Measurements from ENCODE around the gene MAPK10.

- TF ChIP-seq REST (IDR thresholded peaks at IDR 0.05; ENCODE audit: low read depth) (no peak), RAD21 (IDR thresholded peaks at IDR 0.05; ENCODE audit: low read depth) (no peak), EGR1 (IDR thresholded peaks at IDR 0.05) (no peak), USF1 (IDR thresholded peaks at IDR 0.05) (no peak), CREB1 (IDR thresholded peaks at IDR 0.05; ENCODE audit: low read depth) (no peak), TAF1 (IDR thresholded peaks at IDR 0.05; ENCODE audit: low read depth) (no peak), FOXM1 (IDR thresholded peaks at IDR 0.05; ENCODE audit: borderline replicate concordance, low read depth) (no peak), EP300 (IDR thresholded peaks at IDR 0.05; ENCODE audit: borderline replicate concordance) (no peak), MAX (IDR thresholded peaks at IDR 0.05) (no peak), ZBTB7A (IDR thresholded peaks at IDR 0.05; ENCODE audit: low read depth) (no peak), TCF12 (IDR thresholded peaks at IDR 0.05; ENCODE audit: low read depth) (no peak), YY1 (IDR thresholded peaks at IDR 0.05; ENCODE audit: low read depth) (no peak)
Observed at GRCh38 chr4:86156531-86156930, 203.3 kb downstream of the MAPK10 start.

Data from Ishikawa (cell line).